Ramos (cell line): ENCODE measurements around the gene CABYR.
"Not testable (repeated sequence)": the region's sequence is repeated elsewhere in the genome, so short reads cannot be mapped to it uniquely, and the experiment has no call there.

Source experiments
- in situ Hi-C: fragments of 300-500 bp; cut with MboI; formaldehyde crosslinking; loops from one replicate; pipeline ENCODE4 v1.14.3; 2022; ENCODE audit warnings: low sequenced_read_pairs; ENCODE audit not compliant: unreplicated experiment

The CABYR gene

DNA sequence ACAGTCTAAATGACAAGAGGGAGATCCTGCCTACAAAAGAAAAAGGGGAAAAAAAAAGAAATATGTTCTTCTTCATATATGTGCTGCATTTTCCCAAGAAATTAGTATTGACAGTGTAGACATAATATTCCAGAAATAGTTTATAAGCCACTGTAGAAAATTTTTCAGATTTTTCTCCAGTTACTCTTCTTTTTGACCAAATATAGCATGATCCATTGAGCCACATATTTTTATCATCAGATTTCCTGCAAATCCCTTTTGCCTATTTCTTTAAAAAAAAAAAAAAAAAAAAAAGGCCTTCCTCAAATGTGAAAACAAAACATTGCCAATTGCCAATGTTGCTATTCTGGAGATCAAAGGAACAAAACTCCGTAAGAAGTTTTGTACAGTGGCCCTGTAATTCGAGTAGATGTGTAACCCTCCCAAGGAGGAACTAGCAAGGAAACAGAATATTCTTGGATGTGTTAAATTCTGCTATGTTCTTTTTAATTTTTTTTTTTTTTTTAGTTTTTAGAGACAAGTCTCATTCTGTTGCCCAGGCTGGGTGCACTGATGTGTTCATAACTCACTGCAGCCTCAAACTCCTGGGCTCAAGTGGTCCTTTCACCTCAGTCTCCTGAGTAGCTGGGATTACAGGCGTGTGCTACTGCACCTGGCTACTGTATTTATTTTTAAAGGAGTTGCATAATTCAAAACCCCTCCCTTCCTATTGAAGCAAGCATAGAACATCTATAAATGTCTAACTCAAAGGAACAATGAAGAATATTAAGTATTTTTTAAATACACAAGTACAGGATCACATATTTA, 12.5 kb upstream of the CABYR start:
- in situ Hi-C loops: loop anchor here (10.0 kb wide), 1 partner anchor 502 kb away; no protein-coding TSS in a partner anchor

DNA sequence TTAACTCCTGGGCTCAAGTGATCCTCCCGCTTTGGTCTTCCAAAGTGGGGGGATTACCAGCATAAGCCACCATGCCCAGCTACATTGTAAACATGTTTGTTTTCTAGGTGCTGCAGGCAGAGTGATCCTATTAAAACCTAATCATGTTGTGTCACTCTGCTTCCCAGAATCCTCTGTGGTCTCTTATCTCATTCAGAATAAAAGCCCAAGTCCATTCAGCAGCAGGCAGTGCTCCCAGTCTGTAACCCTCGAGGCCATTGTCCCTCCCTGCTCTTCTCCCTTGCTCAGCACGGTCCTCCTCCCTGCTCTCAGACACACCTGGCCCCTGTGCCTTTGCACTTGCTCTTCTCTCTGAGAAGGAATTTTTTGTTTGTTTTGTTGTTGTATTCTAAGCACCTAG, 11.1 kb upstream of the CABYR start:
- in situ Hi-C loops: loop anchor here (10.0 kb wide), 1 partner anchor 503 kb away; no protein-coding TSS in a partner anchor

DNA sequence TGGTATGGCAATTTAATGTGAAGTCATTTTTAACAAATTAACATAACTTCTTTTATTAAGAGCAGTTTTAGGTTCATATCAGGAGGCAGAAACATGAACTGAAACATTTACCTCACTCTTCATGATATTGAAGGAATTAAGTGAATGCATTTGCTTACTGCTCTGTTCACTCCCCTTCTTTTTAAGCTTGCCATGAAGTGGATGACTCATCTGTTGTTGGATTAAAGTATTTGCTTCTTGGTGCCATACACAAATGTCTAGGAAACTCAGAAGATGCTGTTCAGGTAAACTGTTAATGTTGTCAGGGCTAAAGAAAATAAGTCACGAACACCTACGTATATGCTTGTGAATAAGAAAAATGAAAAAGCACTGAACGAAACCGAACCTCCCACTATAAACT, 10.2 kb upstream of the CABYR start:
- in situ Hi-C loops: loop anchor here (10.0 kb wide), 1 partner anchor 504 kb away; no protein-coding TSS in a partner anchor

DNA sequence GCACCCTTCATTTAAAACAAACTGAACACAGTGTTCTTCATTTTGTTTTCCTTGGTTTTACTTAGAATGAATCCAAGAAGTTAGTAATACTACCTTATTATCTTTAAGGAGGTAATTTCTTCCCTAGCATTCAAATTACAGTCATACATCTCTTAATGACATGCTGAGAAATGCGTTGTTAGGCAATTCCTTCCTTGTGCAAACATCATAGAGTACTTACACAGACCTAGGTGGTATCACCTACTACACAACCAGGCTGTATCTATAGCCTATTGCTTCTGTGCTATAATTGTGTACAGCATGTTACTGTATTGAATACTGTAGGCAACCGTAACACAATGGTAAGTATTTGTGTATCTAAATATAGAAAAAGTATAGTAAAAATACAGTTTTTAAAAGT, 8.4 kb upstream of the CABYR start:
- in situ Hi-C loops: no loop called here

DNA sequence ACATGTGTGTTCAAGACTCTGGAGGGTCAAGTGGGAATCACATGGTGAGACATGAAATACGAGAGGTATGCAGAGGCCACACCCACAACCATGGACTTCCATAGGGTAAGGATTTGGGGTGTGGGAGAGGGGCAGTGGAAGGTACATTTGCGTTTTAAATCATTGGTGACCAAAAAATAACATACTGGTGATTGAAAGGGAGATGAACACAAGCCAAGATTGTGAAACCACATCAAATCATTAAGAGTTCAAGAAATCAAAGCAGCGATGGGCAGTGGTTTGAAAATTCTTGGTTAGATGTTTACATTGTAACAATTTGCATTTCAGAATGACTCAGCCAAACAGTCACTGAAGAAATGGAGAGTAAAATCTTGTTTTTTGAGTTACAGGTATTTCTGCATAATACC, 1.9 kb upstream of the CABYR start:
- in situ Hi-C loops: no loop called here

DNA sequence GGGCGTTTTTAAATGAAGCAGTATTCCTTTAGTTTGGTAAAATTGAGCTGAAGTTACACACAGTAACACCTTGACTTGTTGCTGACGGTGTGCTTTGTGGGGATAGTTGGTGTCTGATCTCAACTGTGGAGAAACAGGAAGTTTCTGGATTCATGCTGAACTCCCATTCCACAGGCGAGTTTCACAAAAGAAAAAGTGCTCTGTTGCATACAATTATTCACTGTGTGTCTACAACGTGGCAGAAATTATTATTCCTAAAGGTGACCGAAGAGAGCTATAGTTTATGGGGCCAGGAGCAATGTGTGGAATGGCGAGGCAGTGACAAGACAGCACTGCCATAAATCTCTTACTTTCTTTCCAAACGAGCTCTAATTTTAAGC, 463 bp upstream of the CABYR start:
- in situ Hi-C loops: no loop called here

DNA sequence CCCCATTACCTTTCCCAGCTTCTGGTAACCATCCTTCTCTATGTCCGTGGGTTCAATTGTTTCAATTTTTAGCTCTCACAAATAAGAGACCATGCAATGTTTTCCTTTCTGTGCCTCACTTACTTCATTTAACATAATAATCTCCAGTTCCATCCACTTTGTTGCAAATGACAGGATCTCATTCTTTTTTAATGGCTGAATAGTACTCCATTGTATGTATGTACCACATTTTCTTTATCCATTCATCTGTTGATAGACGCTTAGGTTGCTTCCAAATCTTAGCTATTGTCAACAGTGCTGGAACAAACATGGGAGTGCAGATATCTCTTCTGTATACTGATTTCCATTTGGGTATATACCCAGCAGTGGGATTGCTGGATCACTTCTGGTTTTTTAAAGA, 1.8 kb downstream of the CABYR start:
- in situ Hi-C loops: no loop called here

DNA sequence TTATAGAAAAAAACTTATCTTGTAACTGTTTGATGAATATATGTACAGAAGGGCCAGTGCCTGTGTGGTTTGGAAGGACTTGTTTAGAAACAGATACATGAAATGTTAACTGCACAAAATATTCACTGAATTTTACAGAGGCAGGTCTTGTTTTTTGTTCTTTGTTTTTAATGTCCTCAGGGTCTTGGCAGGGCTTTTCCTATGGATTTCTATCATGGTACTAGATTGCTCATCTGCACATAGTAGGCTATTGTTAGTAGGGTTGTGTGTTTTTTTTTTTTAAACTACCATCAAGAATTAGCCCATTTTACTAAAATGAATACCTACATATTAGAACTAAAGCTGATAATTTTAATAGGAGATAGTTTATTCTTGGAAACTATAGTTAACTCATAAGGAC, 3.5 kb downstream of the CABYR start:
- in situ Hi-C loops: no loop called here

DNA sequence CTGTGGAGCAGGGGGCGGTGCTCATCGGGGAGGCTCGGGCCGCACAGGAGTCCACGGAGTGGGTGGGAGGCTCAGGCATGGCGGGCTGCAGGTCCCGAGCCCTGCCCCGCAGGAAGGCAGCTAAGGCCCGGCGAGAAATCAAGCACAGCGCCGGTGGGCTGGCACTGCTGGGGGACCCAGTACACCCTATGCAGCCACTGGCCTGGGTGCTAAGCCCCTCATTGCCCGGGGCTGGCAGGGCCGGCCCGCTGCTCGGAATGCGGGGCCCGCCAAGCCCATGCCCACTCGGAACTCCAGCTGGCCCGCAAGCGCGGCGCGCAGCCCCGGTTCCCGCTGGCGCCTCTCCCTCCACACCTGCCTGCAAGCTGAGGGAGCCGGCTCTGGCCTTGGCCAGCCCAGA, 10.7 kb downstream of the CABYR start:
- in situ Hi-C loops: not testable (repeated sequence)

DNA sequence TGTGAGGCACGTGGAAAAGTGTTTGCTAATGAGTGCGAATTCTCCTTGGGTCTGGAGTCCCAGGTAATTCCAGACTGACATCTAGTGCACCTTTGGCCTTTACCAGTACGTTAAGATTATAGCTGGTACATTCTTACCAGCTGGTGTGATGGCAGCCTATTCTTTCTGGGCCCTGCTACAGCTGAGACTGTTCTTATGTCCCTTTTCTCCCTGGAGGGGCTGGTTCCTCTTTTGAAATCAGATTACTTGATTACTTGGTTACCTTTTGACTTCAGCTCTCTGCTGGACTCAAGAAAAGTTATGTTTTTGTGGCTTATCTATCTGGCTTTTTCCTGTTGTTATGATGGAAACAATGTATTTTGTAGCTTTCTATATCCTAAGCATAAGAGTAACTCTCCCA, 14.5 kb downstream of the CABYR start:
- in situ Hi-C loops: no loop called here

DNA sequence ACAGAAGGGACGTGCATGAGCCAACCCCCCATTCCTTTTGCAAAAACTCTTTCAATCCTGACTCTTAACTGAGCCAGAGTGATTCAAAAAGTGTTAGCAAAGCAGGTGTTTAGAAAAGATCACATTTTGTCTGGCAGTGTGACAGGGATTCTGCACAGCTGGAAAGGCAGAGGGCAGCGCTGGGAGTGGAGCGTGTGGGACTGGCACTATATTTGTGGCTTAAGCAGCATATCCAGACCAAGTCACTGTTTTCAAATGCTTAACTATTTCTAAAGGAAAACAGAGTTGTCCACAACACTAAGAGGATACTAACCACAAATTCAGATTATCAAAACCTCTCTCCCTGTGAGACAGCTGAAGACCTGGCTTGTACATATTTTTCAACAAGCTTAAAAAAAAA, 19.0 kb downstream of the CABYR start:
- in situ Hi-C loops: no loop called here

DNA sequence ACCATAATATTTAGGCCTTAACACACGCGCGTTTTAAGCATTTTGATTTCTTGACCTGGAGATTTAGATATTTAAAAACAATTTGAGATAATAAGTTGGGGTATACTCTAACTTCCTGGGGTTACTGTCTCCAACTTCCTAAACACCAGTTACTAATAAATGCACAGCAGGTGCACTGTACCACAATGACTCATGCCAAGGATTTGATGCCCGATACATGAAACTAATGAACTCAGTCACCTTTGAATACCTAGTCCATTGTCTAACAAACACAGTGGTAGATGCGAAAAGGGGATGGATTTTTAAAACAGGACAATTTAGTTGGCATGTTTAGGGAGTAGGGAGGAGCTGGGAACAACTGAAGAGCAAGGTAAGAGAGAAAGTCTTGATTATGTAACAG, 21.2 kb downstream of the CABYR start:
- in situ Hi-C loops: no loop called here

DNA sequence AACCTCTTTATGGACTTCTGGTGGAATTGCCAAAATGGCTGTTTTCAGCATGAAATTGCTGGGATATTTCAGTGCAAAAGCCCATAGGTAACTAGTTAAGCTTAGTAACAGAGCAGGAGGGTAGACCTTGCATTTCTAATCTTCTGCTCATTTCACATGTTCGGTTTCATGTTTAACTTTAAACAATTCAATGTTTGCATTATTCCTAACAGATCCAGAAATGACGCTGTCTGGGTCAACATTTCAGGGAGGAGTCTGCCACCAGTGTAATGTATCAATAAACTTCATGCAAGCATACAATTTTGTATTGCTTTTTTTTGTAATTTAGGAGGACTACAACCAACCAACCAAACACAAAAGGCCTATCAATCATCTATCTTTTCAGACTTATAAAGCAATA, 22.4 kb downstream of the CABYR start:
- in situ Hi-C loops: no loop called here

DNA sequence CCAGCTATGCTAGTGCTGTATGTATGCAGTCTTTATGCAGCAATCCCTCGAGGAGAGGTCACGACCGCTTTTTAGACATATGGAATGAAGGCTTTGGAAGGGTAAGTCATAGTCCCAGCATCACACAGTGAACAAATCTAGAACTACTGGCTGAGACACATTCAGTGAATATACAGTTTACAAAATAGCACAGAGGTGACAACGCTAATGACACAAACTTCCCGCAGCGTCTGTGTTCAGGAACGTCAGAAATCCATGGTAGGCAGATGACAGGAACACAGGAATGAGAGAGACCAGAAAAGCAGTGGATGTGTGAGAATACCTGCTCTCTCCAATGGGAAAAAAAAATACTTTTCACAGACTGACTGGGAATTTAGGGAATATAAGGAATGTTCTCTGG, 29.6 kb downstream of the CABYR start:
- in situ Hi-C loops: no loop called here

DNA sequence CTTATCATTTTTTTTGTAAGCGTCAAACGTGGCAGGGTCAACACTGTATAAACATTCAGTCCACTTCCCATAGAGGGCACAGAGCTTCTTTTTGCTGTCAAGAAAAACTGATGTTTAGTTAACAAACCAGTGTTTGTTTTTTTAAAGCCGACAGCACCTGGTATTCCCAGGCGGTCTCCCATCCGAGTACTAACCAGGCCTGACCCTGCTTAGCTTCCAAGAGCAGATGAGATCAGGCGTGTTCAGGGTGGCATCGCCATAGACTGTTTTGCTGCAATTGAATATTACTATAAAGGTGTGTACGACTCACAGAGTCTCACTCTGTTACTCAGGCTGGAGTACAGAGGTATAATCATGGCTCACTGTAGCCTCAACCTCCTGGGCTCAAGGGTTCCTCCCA, 31.5 kb downstream of the CABYR start:
- in situ Hi-C loops: no loop called here

DNA sequence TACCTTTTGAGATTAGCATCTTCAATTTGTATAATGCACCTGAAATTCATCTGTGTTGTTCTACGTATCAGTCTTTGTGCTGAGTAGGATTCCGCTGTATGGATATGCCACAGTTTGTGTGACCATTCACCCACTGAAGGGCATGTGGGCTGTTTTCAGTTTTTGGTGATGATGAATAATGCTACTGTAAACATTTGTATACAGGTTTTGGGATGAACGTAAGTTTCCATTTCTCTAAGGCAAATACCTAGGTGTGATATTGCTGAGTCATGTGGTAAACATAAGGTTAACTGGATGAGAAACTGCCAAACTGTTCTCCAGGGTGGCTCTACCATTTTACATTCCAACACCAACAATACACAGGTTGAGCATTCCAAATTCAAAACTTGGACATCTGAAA, 35.1 kb downstream of the CABYR start:
- in situ Hi-C loops: no loop called here

DNA sequence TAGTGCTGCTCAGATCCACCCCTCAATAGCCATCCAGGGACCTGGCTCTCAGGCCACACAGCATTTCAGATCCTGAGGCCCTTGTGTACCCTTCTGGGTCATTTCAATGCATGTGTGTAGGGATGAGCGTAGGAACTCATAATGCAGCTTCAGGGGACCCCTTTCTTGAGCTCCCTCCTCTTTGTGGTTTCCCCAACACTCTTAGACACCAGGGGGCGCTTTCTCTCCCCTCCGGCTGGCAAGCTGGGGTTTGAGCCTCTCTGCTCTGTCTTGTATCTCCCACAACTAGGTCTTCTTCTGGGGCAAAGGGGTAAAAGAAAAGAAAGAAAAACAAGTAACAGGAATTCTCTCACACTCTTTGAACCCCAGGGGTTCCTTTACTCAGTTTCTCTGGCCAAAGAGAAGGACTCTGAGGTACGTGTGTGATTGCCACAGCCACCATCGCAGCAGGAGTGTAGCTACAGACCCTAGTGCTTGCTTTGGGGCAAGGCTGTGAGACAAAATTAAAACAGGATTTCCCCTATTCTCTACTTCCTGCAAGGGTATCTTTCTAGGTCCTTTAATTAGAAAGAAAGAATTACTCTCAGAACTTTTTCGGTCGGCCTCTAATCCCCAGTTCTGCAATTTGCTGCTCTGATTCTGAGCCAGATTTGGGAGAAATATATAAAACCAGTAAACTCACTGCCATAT, 38.0 kb downstream of the CABYR start:
- in situ Hi-C loops: no loop called here

DNA sequence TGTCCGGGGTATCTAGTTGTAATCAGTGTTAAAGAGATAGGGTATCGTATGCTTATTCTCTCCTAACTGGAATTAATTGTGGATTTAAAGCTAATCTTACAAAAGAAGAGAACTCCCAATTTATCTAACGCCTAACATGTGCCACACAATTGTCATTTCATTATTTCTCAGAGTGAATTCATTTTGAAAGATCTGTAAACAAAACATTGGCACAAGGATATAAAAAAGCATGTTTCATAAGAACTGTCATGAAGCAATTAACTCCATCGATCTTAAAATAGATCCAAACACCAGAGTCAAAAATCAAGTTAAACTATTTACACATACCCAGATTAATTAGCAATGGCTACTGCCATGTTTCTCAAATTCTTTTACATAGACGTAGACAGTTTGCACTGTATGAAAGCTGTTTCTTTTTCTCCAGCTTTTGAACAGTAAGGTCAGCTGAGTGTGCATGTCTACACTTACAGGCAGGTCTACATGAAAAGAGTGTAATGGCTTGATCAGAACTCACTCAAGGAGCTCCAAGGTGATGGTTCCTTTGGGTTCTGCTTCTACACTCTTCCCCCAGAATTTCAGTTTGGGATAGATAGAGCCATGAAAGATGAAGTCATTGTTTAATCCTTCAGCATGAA, 38.8 kb downstream of the CABYR start:
- in situ Hi-C loops: no loop called here

DNA sequence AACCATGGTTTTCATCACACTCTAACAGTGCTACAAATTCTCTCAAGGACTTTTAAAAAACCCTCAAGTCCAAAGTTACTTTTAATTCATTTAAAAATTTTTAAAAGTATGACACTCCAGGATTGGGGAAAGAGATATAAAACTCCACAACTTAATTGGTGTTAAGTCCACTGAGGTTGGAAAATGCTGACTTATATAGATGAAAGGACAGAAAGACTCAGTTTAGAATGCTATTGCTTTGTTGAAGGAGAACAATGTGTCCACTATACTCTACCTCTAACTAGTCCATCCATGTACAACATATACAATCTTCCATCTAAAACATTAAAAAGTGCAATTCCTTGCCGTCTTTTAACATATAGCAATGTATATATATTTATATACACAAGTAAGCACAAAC, 41.2 kb downstream of the CABYR start:
- in situ Hi-C loops: no loop called here

DNA sequence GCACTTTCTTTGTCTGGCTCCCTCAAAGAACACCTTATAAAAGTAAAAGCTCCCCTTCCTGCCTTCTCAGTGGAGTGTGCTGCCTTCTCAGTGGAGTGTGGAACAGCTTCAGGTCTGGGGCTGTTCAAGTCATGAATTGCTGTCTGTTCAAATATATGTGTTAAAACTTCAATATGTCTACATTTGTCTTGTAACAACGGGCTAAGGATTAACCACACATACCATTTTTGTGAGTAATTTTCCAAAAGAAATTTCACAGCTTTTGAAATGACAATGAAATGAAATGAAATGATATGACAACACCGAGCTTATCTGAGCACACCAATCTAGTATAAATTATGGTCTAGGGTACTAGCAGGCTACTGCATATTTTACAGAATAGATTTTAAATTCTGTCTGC, 42.9 kb downstream of the CABYR start:
- in situ Hi-C loops: no loop called here

DNA sequence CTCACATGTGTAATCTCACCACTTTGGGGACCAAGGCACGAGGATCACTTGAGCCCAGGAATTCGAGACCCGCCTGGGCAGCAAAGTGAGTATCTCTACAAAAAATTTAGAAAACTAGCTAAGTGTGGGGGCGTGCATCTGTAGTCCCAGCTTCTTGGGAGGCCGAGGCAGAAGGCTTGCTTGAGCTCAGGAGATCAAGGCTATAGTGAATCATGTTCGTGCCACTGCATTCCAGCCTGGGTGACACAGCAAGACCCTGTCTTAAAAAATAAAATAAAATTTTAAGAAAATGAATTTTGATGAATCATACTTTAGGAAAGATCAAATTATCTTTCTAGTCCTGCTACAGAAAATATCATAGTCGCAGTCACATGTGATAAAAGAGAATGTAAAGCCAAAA, 46.9 kb downstream of the CABYR start:
- in situ Hi-C loops: no loop called here
